GM12873 (cell line): ENCODE data around the gene EYA4.

Source experiments
- TF ChIP-seq, protein P1 (sequence below): IDR thresholded peaks from 2 replicates; pipeline ENCODE4 v1.5.1; 2012; ENCODE audit warnings: low read depth, mild to moderate bottlenecking, moderate library complexity, low read length, control low read depth; ENCODE audit not compliant: insufficient read depth; ENCODE audit errors: missing control alignments

The EYA4 gene

DNA sequence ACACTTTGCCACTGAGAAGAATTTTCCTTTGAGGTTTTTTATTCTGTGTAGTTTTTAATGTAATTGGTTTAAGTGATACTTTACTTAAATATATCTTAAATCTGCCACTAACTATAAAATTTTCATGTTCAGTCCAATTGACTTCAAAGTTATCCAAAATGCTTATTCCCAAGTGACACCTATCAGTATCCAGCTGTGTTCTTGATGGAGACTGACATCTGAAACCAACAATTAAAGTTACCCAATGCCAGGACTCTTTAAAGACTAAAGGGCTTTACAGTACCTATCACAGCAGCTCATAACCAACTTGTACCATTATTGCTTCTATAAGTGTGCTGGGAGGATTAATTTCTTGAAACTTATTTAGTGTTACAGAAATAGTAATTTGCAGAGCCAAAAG, 13.8 kb upstream of the EYA4 start:
- TF ChIP-seq, protein P1, sequence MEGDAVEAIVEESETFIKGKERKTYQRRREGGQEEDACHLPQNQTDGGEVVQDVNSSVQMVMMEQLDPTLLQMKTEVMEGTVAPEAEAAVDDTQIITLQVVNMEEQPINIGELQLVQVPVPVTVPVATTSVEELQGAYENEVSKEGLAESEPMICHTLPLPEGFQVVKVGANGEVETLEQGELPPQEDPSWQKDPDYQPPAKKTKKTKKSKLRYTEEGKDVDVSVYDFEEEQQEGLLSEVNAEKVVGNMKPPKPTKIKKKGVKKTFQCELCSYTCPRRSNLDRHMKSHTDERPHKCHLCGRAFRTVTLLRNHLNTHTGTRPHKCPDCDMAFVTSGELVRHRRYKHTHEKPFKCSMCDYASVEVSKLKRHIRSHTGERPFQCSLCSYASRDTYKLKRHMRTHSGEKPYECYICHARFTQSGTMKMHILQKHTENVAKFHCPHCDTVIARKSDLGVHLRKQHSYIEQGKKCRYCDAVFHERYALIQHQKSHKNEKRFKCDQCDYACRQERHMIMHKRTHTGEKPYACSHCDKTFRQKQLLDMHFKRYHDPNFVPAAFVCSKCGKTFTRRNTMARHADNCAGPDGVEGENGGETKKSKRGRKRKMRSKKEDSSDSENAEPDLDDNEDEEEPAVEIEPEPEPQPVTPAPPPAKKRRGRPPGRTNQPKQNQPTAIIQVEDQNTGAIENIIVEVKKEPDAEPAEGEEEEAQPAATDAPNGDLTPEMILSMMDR = no peak

DNA sequence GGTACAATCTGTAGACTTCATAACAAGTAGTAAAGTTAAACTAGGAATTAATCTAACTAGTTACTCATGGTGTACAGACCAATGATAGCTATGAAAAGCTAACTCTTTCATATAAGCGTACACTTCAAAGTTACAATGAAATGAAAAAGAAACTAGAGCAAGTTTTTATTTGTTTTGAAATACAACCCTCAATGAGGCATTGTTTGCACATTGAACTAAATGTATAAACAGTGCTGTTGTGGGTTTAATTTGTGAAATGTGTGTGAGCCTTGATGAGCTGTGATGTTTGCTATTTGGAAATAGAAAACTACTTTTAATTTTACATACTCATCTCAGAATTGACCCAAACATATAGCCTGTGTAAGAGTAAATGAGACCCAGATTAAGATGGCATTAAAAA, 11.1 kb upstream of the EYA4 start:
- TF ChIP-seq, protein P1 = no peak

DNA sequence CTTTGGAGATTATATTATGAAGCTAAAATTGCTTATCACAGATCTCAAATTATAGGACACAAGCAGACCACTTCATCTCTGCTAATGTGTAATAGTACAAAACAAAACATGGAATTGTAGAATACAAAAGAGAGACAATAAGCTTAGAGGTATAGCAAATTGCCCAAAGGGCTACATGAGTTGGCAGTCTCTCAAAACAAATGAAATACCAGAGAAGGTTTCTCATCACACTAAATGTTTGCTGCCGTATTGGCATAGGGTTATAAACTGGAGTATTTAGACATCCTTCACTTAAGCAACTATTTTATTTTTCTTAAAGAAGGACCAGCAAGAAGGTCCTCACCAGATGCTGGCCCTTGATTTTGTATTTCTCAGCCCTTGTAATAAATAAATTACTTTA, 5.9 kb upstream of the EYA4 start:
- TF ChIP-seq, protein P1 = no peak

DNA sequence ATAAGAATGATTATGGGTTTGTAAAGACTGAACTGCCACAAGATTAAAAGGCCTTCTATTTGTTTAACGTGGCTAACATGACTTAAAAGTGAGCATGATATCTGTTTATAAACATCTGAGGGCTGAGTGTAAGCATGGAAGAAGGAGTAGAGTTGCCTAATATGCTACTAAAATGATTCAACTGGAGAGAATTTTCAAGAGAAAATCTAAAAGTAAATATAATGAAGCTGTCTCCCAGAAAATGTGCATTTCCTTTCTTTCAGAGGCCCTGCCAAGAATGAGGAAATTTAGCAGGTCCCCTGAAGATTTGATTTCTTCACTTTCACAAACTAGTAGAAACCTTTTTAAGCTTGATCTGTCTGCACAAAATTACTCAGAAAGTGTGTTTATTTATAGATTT, 4.2 kb upstream of the EYA4 start:
- TF ChIP-seq, protein P1 = no peak

DNA sequence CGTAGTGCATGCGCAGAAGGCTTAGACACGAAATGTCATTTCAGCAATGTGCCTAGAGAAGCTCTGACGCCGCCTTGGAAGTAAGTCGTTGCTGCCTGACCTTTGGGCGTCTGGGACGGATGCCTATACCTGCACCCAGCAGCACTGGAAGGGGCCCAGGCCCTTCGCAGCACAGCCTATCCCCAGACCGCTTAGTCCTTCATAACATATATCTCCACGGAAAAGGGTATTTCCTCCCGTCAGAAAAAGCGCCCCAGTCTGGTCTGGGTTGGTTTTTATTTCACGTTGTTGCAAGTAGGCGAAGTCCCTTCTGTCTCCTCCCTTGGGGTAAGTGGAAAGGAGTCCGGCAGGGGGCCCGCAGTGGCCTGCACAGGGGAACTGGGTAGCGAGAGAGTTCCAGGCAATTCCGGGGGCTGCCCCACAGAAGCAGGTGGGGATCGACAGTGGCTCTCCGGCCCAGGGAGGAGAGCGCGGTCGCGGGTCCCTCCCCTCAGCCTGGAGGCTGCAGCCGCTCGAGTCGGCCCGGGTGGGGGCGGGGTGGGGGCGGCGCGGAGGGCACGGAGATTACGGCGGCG, 559 bp upstream of the EYA4 start:
- TF ChIP-seq, protein P1 = no peak

DNA sequence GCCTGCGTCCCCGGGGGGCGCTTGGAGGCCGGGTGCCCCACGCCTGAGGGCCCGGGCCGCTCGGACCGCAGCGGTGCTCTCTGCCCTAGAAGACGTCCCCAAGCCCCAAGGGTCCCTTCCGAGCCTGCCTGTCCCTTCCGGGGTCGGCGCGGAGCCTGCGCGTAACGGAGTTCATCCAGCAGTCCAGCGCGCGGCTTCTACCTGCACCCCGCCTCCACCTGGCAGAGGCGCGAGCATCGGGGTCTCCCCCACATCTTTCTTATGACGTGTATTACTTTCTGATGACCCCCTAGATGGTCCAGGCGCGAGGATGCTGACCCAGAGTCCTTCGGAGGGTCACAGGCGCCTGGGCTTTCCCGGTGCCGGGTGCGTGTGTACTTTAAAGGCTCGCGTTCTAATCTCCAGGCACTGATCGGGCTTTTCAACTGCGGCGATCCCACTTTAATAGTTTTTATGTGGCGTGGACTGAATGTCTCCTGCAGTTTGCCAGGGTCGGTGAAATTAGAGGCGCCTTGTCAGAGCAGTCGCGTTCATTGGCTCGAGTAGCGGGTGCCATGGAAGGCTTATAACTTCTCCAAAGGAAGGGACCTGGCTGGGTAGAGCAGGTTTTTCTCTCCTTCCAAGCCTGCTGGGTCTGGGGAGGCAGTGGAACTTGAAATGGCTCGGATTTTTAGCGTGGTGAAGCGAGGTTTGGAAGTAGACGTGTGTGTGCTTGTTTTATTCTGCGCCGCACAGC, 912 bp downstream of the EYA4 start:
- TF ChIP-seq, protein P1 = no peak

DNA sequence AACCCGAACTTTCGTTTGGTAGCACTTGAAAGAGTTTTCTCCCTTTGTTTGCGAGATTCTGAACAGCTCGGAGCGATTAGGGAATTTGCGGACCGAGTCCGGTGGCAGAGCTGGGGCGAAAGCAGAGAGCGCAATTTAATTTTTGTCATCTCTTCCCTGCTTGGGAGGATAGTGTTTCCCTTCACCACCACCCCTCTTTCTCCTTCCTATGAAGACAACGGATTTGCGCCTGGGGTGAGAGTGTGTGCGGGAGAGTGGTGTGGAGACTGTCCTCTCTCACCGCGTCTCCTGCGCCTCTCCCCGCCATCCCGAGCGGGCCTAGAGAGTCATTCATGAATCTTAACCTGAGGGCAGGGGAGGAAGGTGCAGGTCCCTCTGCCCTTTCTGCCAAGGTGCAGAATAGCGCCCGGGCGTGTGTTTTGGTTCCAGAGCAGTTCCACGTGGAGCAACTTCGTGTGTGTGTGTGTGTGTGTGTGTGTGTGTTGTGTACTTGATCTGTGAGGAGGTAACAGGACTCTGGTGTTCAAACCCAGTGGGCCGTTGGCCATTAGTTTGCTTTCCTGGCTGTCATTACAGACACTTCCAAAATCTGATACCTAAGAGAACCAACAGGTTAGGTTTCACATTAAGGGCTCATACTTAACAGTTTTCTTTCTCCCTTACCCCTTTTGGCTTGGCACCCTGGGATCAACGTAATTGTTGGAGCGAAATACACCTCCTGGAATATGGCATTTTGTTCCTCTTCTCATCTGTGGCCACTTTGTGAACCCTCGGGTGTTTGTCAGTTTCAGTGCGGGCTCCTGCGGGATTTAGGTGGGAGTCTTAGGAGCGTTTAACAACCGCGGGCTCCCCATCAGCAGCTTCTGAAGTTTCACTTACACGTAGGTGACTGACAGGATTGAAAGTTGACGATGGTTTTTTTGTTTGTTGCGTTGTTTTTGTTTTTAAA, 1.8 kb downstream of the EYA4 start:
- TF ChIP-seq, protein P1 = no peak
